ENCODE measurements around the gene INTS1.

The INTS1 gene

GRCh38 chr7:1475991-1476390 is 28.2 kb downstream of the INTS1 start:
- H2AFZ ChIP-seq (ENCODE audit: low read depth, low read length), result no peak overlapping the region
- H3K4me1 ChIP-seq (ENCODE audit: insufficient read depth, low read length), result no peaks in the 10 kb centered on the region
- no peak overlapping the region for H3K4me3 ChIP-seq (ENCODE audit: low read length)
- no peaks in the 10 kb centered on the region for H3K9me3 ChIP-seq (ENCODE audit: low read length)
- peaks cover 65% of the 10 kb centered on the region for H3K36me3 ChIP-seq (ENCODE audit: insufficient read depth, low read length)
- no peaks in the 10 kb centered on the region for H3K27me3 ChIP-seq (ENCODE audit: insufficient read depth, low read length)

GRCh38 chr7:1475393-1475792 is 28.8 kb downstream of the INTS1 start:
- H3K9me3 ChIP-seq (ENCODE audit: low read length), result no peaks in the 10 kb centered on the region
- H3K4me3 ChIP-seq (ENCODE audit: low read length), result no peak overlapping the region
- H3K4me1 ChIP-seq (ENCODE audit: insufficient read depth, low read length), result no peaks in the 10 kb centered on the region
- peaks cover 63% of the 10 kb centered on the region for H3K36me3 ChIP-seq (ENCODE audit: insufficient read depth, low read length)
- no peaks in the 10 kb centered on the region for H3K27me3 ChIP-seq (ENCODE audit: insufficient read depth, low read length)
- no peak overlapping the region for H2AFZ ChIP-seq (ENCODE audit: low read depth, low read length)

DNA sequence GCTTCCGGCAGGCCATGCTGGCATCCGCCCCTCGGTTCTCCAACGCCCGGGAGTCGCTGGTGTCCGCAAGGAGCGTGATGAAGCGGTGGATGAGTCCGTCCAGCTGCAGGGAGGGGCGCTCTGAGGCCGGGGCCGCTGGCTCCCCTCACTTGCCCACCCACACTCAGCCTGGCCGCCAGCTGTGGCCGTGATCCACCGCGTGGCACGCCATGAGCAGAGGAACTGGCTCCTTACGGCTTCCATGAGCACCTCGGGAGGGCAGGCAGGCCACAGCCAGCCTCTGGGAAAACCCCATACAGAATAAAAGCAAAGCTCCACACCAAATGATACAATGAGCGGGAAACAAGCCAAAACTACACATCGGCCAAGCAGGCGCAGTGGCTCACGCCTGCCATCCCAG is 29.5 kb downstream of the INTS1 start:
- Histone ChIP-seq H3K27me3 (ENCODE audit: insufficient read depth, low read length) (no peaks in the 10 kb centered on the region), H3K4me3 (ENCODE audit: low read length) (no peak overlapping the region), H3K9me3 (ENCODE audit: low read length) (no peaks in the 10 kb centered on the region), H3K4me1 (ENCODE audit: insufficient read depth, low read length) (no peaks in the 10 kb centered on the region), H3K36me3 (ENCODE audit: insufficient read depth, low read length) (peaks cover 62% of the 10 kb centered on the region), H2AFZ (ENCODE audit: low read depth, low read length) (no peak overlapping the region)

GRCh38 chr7:1473864-1474512 is 30.2 kb downstream of the INTS1 start:
- Histone ChIP-seq H3K4me3 (ENCODE audit: low read length) (no peak overlapping the region), H3K4me1 (ENCODE audit: insufficient read depth, low read length) (no peaks in the 10 kb centered on the region), H2AFZ (ENCODE audit: low read depth, low read length) (no peak overlapping the region), H3K36me3 (ENCODE audit: insufficient read depth, low read length) (peaks cover 57% of the 10 kb centered on the region), H3K27me3 (ENCODE audit: insufficient read depth, low read length) (no peaks in the 10 kb centered on the region), H3K9me3 (ENCODE audit: low read length) (no peaks in the 10 kb centered on the region)

- H3K4me1 ChIP-seq (ENCODE audit: insufficient read depth, low read length), result peaks cover 16% of the 10 kb centered on the region
- peaks cover 31% of the 10 kb centered on the region for H3K36me3 ChIP-seq (ENCODE audit: insufficient read depth, low read length)
- no peaks in the 10 kb centered on the region for H3K27me3 ChIP-seq (ENCODE audit: insufficient read depth, low read length)
- no peak overlapping the region for H2AFZ ChIP-seq (ENCODE audit: low read depth, low read length)
- no peak overlapping the region for H3K4me3 ChIP-seq (ENCODE audit: low read length)
- H3K9me3 ChIP-seq (ENCODE audit: low read length), result no peaks in the 10 kb centered on the region
Observed at GRCh38 chr7:1470901-1471300, 33.3 kb downstream of the INTS1 start.

- peaks cover 26% of the 10 kb centered on the region for H3K36me3 ChIP-seq (ENCODE audit: insufficient read depth, low read length)
- peaks cover 18% of the 10 kb centered on the region for H3K4me1 ChIP-seq (ENCODE audit: insufficient read depth, low read length)
- no peak overlapping the region for H2AFZ ChIP-seq (ENCODE audit: low read depth, low read length)
- no peaks in the 10 kb centered on the region for H3K9me3 ChIP-seq (ENCODE audit: low read length)
- H3K27me3 ChIP-seq (ENCODE audit: insufficient read depth, low read length), result no peaks in the 10 kb centered on the region
- H3K4me3 ChIP-seq (ENCODE audit: low read length), result no peak overlapping the region
Observed at GRCh38 chr7:1468643-1469298, 35.4 kb downstream of the INTS1 start.

DNA sequence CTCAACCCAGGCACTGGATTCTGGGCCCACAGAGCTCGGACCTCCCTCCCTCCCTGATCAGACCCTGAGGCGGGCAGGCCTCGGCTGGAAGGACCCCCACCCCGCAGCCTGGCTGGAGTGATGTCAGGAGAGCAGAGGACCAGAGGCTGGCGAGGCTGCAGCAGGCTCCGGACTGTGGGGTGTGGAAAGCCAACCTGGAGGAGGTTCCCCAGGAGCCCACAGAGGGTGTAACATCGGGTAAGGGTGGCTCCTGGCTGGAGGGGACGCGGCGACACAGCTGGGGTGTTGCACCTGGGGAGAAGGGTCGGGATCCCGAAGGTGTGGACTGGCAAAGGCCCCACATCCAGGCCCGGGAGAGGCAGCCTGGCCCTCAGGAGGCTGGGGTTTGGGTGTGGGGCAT is 36.0 kb downstream of the INTS1 start:
- Histone ChIP-seq H3K9me3 (ENCODE audit: low read length) (no peaks in the 10 kb centered on the region), H3K4me1 (ENCODE audit: insufficient read depth, low read length) (peaks cover 18% of the 10 kb centered on the region), H3K27me3 (ENCODE audit: insufficient read depth, low read length) (no peaks in the 10 kb centered on the region), H3K4me3 (ENCODE audit: low read length) (no peak overlapping the region), H2AFZ (ENCODE audit: low read depth, low read length) (no peak overlapping the region), H3K36me3 (ENCODE audit: insufficient read depth, low read length) (peaks cover 20% of the 10 kb centered on the region)

- Histone ChIP-seq H3K36me3 (ENCODE audit: insufficient read depth, low read length) (peaks cover 9% of the 10 kb centered on the region), H3K27me3 (ENCODE audit: insufficient read depth, low read length) (no peaks in the 10 kb centered on the region), H2AFZ (ENCODE audit: low read depth, low read length) (no peak overlapping the region), H3K9me3 (ENCODE audit: low read length) (no peaks in the 10 kb centered on the region), H3K4me1 (ENCODE audit: insufficient read depth, low read length) (peaks cover 18% of the 10 kb centered on the region), H3K4me3 (ENCODE audit: low read length) (no peak overlapping the region)
Observed at GRCh38 chr7:1466524-1467271, 37.5 kb downstream of the INTS1 start.

GRCh38 chr7:1464694-1465093 is 39.5 kb downstream of the INTS1 start:
- Histone ChIP-seq H3K36me3 (ENCODE audit: insufficient read depth, low read length) (peaks cover under 1% of the 10 kb centered on the region), H3K4me3 (ENCODE audit: low read length) (no peak overlapping the region), H3K4me1 (ENCODE audit: insufficient read depth, low read length) (peaks cover 23% of the 10 kb centered on the region), H2AFZ (ENCODE audit: low read depth, low read length) (no peak overlapping the region), H3K27me3 (ENCODE audit: insufficient read depth, low read length) (no peaks in the 10 kb centered on the region), H3K9me3 (ENCODE audit: low read length) (no peaks in the 10 kb centered on the region)

GRCh38 chr7:1463676-1464223 is 40.4 kb downstream of the INTS1 start:
- Histone ChIP-seq H3K9me3 (ENCODE audit: low read length) (no peaks in the 10 kb centered on the region), H2AFZ (ENCODE audit: low read depth, low read length) (no peak overlapping the region), H3K36me3 (ENCODE audit: insufficient read depth, low read length) (no peaks in the 10 kb centered on the region), H3K4me3 (ENCODE audit: low read length) (no peak overlapping the region), H3K4me1 (ENCODE audit: insufficient read depth, low read length) (peaks cover 26% of the 10 kb centered on the region), H3K27me3 (ENCODE audit: insufficient read depth, low read length) (no peaks in the 10 kb centered on the region)

DNA sequence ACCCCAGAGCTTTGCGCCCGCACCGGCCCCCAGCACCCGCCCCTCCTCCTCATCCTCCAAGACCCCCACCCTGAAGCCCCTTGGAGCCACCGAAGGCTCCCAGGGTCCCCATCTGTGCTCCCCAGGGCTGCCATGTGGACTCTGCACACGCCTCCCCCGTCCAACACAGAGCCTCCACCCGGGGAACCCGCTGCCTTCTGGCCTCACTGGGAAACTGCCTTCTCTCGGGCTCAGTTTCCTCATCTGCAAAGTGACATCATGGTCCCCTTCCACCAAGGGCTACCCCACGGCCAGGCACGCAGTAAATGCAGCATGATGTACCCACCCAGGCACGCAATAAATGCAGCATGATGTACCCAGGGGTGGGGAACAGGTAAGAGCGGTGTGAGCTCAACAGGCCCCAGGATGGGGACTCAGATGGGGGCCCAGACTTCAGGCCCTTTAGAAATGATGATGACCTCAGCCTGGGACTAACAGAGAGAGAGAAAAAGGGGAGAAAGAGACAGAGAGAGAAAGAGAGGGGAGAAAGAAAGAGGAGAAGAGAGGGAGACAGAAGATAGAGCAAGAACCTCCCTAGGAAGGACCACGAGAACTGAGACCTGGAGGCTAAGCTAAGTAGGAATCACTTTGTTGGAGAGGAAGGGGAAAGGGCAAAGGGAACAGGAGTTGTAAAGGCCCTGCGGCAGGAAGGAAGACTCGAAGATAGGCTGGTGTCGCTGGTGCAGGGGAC is 42.4 kb downstream of the INTS1 start:
- Histone ChIP-seq H3K4me3 (ENCODE audit: low read length) (no peak overlapping the region), H3K36me3 (ENCODE audit: insufficient read depth, low read length) (no peaks in the 10 kb centered on the region), H2AFZ (ENCODE audit: low read depth, low read length) (no peak overlapping the region), H3K9me3 (ENCODE audit: low read length) (no peaks in the 10 kb centered on the region), H3K27me3 (ENCODE audit: insufficient read depth, low read length) (no peaks in the 10 kb centered on the region), H3K4me1 (ENCODE audit: insufficient read depth, low read length) (peaks cover 37% of the 10 kb centered on the region)

GRCh38 chr7:1460821-1461645 is 43.2 kb downstream of the INTS1 start:
- Histone ChIP-seq H2AFZ (ENCODE audit: low read depth, low read length) (no peak overlapping the region), H3K36me3 (ENCODE audit: insufficient read depth, low read length) (no peaks in the 10 kb centered on the region), H3K9me3 (ENCODE audit: low read length) (no peaks in the 10 kb centered on the region), H3K4me1 (ENCODE audit: insufficient read depth, low read length) (peaks cover 29% of the 10 kb centered on the region), H3K27me3 (ENCODE audit: insufficient read depth, low read length) (no peaks in the 10 kb centered on the region), H3K4me3 (ENCODE audit: low read length) (no peak overlapping the region)

All from neuron (in vitro differentiated cells).